GM12872 (cell line): ENCODE results near the gene EPHA7.

ENCODE experiments used
- TF ChIP-seq, protein P1 (sequence below): IDR thresholded peaks from 3 replicates; pipeline ENCODE4 v1.5.1; 2011; ENCODE audit warnings: low read depth, mild to moderate bottlenecking, low read length, moderate library complexity; ENCODE audit not compliant: insufficient read depth

Gene EPHA7

DNA sequence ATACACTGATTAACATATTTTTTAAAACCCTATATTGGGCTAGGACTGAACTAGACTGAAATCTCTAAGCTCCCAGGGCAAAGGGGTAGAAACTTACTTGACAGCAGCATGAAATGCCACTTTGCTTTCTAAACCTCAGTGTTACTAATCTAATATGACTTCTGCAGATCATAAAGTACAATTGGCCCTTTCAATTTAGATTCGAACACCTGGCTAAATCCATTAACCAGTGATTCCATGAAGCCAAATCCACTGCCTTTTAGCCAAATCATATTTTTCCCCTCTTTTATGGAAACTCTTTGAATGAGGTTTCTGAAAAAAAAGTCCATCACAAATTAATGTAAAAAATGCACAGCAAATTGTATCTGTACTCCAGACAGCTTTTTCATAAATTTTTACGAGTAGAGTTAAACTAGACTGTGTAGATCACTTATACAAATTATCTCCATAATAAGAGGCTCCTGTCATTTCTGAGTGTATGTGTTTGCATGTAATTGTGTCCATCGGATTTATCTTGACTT is 25.7 kb downstream of the EPHA7 start:
- TF ChIP-seq, protein P1, sequence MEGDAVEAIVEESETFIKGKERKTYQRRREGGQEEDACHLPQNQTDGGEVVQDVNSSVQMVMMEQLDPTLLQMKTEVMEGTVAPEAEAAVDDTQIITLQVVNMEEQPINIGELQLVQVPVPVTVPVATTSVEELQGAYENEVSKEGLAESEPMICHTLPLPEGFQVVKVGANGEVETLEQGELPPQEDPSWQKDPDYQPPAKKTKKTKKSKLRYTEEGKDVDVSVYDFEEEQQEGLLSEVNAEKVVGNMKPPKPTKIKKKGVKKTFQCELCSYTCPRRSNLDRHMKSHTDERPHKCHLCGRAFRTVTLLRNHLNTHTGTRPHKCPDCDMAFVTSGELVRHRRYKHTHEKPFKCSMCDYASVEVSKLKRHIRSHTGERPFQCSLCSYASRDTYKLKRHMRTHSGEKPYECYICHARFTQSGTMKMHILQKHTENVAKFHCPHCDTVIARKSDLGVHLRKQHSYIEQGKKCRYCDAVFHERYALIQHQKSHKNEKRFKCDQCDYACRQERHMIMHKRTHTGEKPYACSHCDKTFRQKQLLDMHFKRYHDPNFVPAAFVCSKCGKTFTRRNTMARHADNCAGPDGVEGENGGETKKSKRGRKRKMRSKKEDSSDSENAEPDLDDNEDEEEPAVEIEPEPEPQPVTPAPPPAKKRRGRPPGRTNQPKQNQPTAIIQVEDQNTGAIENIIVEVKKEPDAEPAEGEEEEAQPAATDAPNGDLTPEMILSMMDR = no peak

DNA sequence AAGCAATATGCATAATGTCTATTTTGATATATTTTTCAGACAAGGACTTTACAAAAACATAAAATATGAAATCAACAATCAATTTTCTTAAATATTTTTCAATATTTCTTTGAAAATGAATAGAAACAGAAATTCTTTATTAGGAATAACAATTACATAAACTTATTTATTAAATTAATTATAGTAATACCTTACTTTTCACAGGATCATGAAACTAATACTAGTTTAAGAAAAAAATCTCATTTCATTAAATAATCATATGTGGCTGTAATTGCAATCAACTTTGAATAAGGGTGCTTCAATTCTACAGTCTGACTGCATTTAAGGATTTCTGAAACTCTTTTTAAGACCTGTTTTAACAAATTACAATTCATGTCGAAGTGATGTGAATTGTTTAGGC is 26.6 kb downstream of the EPHA7 start:
- TF ChIP-seq, protein P1 = no peak

DNA sequence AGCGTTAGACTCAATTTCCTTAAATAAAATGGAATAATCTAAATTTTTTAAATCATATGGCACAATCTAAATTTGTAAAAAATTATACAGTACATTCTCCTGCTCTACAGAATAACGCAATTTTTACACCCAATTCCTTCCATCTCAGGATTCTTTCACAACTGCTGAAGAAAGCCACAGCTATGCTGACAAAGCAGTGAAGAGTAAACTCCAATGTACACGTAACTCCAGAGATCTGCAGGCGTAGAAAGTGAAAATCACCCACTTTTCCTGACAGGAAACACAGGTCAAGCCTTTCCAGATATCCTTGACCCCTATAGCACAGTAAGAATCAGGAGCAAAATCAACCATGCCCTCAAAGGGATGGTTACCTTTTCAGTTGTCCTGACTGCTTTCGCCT is 27.4 kb downstream of the EPHA7 start:
- TF ChIP-seq, protein P1 = no peak

DNA sequence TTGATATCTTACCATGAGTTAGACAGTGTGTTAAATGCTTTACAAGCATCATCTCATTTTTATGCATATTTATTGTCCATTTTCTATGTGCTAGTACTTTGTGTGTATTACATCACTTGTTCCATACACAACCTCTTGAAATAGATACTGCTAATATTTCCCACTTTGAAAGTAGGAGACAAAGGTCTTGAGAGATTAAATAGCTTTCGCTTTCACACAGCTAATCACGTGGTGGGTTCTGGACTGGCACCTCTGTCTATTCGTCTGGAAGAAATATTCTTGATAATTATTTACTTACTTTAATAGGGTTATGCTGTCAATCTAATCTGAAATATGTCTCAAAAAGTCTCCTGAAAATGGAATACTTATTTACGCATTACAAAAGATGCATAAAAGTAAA is 30.2 kb downstream of the EPHA7 start:
- TF ChIP-seq, protein P1 = no peak

DNA sequence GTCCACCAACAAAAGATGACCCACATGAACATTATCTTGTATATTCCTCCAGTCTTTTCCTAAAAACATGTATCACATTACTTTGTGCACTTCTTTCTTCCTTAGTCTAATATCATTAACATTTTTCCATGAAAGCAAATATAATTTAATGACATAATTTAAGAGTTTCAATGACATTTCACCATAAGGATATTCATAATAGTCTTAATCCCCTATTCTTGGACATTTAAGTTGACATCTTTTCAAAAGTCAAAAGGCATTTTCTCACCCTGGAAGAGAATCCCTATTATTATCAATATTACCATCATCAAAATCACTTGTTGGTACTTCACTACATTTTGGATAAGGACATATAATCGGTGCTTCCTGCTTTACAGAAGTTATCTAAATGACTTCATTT is 31.3 kb downstream of the EPHA7 start:
- TF ChIP-seq, protein P1 = no peak

DNA sequence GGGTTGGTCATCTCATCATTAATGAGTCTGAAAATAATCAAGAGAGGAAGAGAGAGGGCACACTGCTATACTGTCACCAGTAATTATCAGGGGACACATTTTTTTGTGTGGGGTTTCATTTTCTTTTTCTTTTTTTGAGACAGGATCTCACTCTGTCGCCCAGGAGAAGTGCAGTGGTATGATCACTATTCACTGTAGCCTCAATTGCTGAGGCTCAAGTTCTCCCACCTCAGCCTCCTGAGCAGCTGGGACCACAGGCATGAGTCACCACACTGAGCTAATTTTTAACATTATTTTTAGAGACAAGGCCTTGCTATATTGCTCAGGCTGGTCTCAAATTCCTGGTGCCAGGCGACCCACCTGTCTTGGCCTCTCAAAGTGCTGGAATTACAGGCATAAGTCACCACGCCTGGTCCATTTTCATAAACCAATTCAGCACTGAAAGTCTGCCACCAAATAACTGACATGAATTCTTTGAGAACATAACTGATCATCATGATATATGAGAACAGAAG is 43.3 kb downstream of the EPHA7 start:
- TF ChIP-seq, protein P1 = no peak

DNA sequence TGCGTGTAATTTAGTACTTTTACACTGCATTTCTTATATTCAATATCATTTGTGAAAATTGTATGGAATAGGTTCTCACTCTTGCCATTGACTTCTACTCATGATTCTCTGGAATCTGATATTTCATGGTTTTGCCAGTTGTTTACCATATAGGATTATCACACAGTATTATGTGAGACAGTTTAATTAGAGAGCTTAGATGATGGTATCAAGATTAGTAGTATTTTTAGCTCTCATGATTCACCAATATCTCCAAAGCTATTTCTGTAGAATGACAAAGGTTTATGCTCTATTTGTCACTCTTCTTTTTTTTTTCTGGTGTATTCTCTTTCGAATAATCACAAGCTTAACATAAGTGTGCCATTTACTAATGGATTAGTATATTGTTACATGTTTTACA is 45.9 kb downstream of the EPHA7 start:
- TF ChIP-seq, protein P1 = no peak

DNA sequence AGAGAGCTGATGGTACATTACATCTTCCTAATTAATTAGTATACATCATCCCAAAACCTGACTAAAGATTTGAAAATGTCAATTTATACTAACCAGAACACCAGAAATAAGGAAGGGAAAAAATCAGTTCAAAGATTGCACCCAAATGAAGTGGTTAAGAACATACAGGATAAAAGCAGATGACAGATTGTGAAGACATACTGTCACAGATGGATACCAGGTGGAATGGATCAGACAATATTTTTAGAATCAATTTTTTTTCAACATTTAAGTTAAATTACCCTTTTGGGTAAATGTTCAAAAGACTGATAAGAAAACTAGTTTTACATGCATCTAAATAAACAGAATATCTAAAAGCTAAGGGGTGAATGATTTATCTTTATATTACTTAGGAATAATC is 47.6 kb downstream of the EPHA7 start:
- TF ChIP-seq, protein P1 = no peak
